GM15510 (cell line): Measurements from ENCODE around the gene GRPEL1.

Source experiments
- POLR2A ChIP-seq: IDR thresholded peaks from 3 replicates; pipeline ENCODE4 v1.6.1; 2011; ENCODE audit warnings: borderline replicate concordance; ENCODE audit not compliant: insufficient read length; ENCODE audit errors: extremely low read depth

The GRPEL1 gene

GRCh38 chr4:7103031-7103606 is 35.3 kb upstream of the GRPEL1 start:
- peak; percentile 62 for TF ChIP-seq POLR2A

- TF ChIP-seq POLR2A, result no peak
These were observed 34.0 kb upstream of the GRPEL1 start for GRCh38 chr4:7101692-7102515.

GRCh38 chr4:7096236-7096635 is 28.4 kb upstream of the GRPEL1 start:
- TF ChIP-seq POLR2A, result no peak

- no peak for TF ChIP-seq POLR2A
These were observed 27.8 kb upstream of the GRPEL1 start for GRCh38 chr4:7095611-7096155.

GRCh38 chr4:7094916-7095315 is 27.1 kb upstream of the GRPEL1 start:
- TF ChIP-seq POLR2A, result no peak

GRCh38 chr4:7092026-7092425 is 24.2 kb upstream of the GRPEL1 start:
- TF ChIP-seq POLR2A, result no peak

GRCh38 chr4:7089213-7089986 is 21.5 kb upstream of the GRPEL1 start:
- TF ChIP-seq POLR2A, result no peak

- TF ChIP-seq POLR2A, result no peak
These were observed 19.2 kb upstream of the GRPEL1 start for GRCh38 chr4:7087036-7087435.

- TF ChIP-seq POLR2A, result no peak
These were observed 18.5 kb upstream of the GRPEL1 start for GRCh38 chr4:7086384-7086783.

- no peak for TF ChIP-seq POLR2A
These were observed 16.0 kb upstream of the GRPEL1 start for GRCh38 chr4:7083597-7084563.

GRCh38 chr4:7078025-7078424 is 10.2 kb upstream of the GRPEL1 start:
- TF ChIP-seq POLR2A, result no peak

- TF ChIP-seq POLR2A, result no peak
These were observed 9.5 kb upstream of the GRPEL1 start for GRCh38 chr4:7077371-7077770.

GRCh38 chr4:7076696-7077082 is 8.8 kb upstream of the GRPEL1 start:
- no peak for TF ChIP-seq POLR2A
